Tibial nerve (tissue), 4 donors: ENCODE data around the gene SSC5D. TPM values are rescaled to one million over a fixed set of nuclear protein-coding genes. Genes with fewer than 3 reads are reported as not detected.

Experiments used
- DNase-seq, 2 donors: peaks; one replicate each; pipeline ENCODE4 v3.0.0-alpha.2; 2019; ENCODE audit warnings: low spot score in 2 of 2
- H3K27ac ChIP-seq, 4 donors: fragments of 200-600 bp; sonication (generic) in 3 of 4; one replicate each; pipeline ENCODE4 v1.5.1; 2017 to 2019; ENCODE audit warnings: mild to moderate bottlenecking in 1 of 4
- H3K27me3 ChIP-seq, 2 donors: fragments of 200-600 bp; sonication (generic) in 1 of 2; one replicate each; pipeline versions ENCODE4 v1.5.1 to v1.6.0; 2017 to 2019
- H3K36me3 ChIP-seq, 3 donors: fragments of 200-600 bp; sonication (generic); one replicate each; pipeline ENCODE4 v1.5.1; 2018 to 2019
- H3K4me1 ChIP-seq, 4 donors: fragments of 200-600 bp; sonication (generic) in 3 of 4; one replicate each; pipeline ENCODE4 v1.5.1; 2017 to 2019
- H3K4me3 ChIP-seq, 4 donors: fragments of 200-600 bp; sonication (generic) in 3 of 4; one replicate each; pipeline ENCODE4 v1.5.1; 2017 to 2019; ENCODE audit warnings: mild to moderate bottlenecking in 1 of 4, moderate library complexity in 1 of 4
- H3K9me3 ChIP-seq, 4 donors: fragments of 200-600 bp; sonication (generic) in 3 of 4; one replicate each; pipeline ENCODE4 v1.5.1; 2017 to 2019
- EP300 ChIP-seq, 2 donors: sonication (generic); formaldehyde crosslinking; IDR thresholded peaks; one replicate each; pipeline ENCODE4 v1.6.1; 2017; ENCODE audit warnings: antibody characterized with exemption in 2 of 2, mild to moderate bottlenecking in 1 of 2
- POLR2A ChIP-seq, 2 donors: fragments of 450-650 bp; IDR thresholded peaks; one replicate each; pipeline ENCODE4 v1.6.1; 2017; ENCODE audit warnings: antibody characterized with exemption in 2 of 2, mild to moderate bottlenecking in 2 of 2, moderate library complexity in 2 of 2
- WGBS, 2 donors: methylation state at CpG; one replicate each; pipeline ENCODE4 v1.1.5; 2018; 5-methylcytosine and 5-hydroxymethylcytosine counted together
- total RNA-seq, 4 donors: library from RNA; depleted of rRNA; stranded (reverse); fragments of >200 nt; gene quantifications; one replicate each; pipeline ENCODE4 v1.1.0, GENCODE V29; 2016
- TF ChIP-seq, protein P1 (sequence below), 5 experiments: fragments of 200-600 bp in 3 of 5; fragments of 450-650 bp in 2 of 5; sonication (generic) in 3 of 5; IDR thresholded peaks; one replicate each; pipeline ENCODE4 v1.5.1; 2016 to 2019; ENCODE audit warnings: antibody characterized with exemption in 5 of 5, mild to moderate bottlenecking in 3 of 5, moderate library complexity in 2 of 5

SSC5D gene
- total RNA-seq, 4 donors from 2014 or later: 3.9 to 14.5 (median 7.2) TPM

DNA sequence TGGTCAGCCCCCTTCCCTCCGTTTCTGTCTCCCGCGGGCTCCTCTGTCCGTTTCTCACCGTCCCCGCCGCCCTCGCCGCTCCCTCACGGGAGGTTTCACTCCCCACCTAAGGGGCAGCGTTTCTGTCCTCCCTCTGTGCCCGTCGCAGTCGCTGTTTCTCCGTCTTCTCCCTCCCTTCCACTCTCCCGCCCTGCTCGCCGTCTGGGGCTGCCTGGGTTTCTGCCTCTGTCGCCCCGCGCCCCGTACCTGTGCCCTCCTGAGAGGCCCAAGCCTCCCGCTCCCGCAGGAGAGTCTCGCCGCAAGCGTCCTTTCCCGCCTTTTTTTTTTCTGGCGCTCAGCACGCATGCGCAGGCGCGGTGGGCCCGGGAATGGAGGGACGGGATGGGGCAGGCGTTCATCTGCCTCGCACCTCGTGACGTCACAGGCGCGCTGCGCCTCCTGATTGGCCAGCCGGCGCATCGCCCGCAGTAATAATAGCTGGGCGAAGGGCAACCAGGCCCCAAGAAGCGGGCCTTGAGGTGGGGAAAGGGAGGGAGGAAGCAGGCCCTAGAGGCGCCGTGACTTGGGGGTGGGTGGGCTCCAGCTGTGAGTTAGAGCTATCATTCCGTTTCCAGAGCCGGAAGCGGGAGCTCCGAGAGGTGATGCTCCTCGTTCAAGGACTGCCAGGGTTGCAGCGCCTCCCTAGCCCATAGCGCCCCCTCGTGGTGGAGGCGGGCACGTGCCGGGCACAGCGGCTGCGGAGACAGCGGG, 15.4 kb downstream of the SSC5D start:
- peaks cover 0 to 25% (median 0%) of the 10 kb centered on the region in 3 donors for H3K36me3 ChIP-seq
- H3K4me1 ChIP-seq: peaks cover 0 to 11% (median 2%) of the 10 kb centered on the region in 4 donors
- peak overlapping the region in 3 of 4 donors; percentile 58 to 84 (median 81) for H3K27ac ChIP-seq
- no peaks in the 10 kb centered on the region for H3K27me3 ChIP-seq
- DNase-seq: peak; percentile 89
- TF ChIP-seq POLR2A (IDR thresholded peaks at IDR 0.05): no peak
- TF ChIP-seq EP300 (IDR thresholded peaks at IDR 0.05): peak; percentile 57 to 59
- TF ChIP-seq, protein P1, sequence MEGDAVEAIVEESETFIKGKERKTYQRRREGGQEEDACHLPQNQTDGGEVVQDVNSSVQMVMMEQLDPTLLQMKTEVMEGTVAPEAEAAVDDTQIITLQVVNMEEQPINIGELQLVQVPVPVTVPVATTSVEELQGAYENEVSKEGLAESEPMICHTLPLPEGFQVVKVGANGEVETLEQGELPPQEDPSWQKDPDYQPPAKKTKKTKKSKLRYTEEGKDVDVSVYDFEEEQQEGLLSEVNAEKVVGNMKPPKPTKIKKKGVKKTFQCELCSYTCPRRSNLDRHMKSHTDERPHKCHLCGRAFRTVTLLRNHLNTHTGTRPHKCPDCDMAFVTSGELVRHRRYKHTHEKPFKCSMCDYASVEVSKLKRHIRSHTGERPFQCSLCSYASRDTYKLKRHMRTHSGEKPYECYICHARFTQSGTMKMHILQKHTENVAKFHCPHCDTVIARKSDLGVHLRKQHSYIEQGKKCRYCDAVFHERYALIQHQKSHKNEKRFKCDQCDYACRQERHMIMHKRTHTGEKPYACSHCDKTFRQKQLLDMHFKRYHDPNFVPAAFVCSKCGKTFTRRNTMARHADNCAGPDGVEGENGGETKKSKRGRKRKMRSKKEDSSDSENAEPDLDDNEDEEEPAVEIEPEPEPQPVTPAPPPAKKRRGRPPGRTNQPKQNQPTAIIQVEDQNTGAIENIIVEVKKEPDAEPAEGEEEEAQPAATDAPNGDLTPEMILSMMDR (IDR thresholded peaks at IDR 0.05): peak; percentile 98 to 99 (median 99)
- H3K9me3 ChIP-seq: no peaks in the 10 kb centered on the region
- H3K4me3 ChIP-seq: peak overlapping the region; percentile 27 to 56 (median 39)
- 13 to 15% methylated on average over 62 to 64 of the region's 64 CpGs for WGBS, 2 donors

DNA sequence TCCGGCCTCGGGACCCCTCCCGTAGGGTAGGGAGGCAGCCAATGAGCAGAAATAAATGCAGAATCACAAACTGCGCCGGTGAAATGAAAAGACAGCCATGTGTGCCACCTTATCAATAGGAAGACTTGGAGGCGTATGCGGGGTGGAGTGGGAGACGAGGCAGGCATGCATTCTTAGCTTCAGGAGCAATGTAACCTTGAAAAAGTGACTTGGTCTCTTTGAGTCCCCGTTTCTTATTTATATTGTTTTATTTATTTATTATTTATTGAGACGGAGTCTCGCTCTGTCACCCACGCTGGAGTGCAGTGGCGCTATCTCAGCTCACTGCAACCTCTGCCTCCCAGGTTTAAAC, 16.0 kb downstream of the SSC5D start:
- DNase-seq: no peak
- Histone ChIP-seq H3K9me3 (no peaks in the 10 kb centered on the region), H3K27me3 (no peaks in the 10 kb centered on the region), H3K36me3 (peaks cover 0 to 25% (median 0%) of the 10 kb centered on the region in 3 donors), H3K4me3 (peak overlapping the region in 3 of 4 donors; percentile 30 to 56 (median 48)), H3K27ac (peak overlapping the region in 1 of 4 donors; percentile 81), H3K4me1 (peaks cover 0 to 11% (median 2%) of the 10 kb centered on the region in 4 donors)
- WGBS, 2 donors: 31 to 35% methylated on average over 13 of the region's 13 CpGs
- TF ChIP-seq POLR2A (IDR thresholded peaks at IDR 0.05): no peak
- TF ChIP-seq, protein P1 (IDR thresholded peaks at IDR 0.05): no peak
- TF ChIP-seq EP300 (IDR thresholded peaks at IDR 0.05): no peak

DNA sequence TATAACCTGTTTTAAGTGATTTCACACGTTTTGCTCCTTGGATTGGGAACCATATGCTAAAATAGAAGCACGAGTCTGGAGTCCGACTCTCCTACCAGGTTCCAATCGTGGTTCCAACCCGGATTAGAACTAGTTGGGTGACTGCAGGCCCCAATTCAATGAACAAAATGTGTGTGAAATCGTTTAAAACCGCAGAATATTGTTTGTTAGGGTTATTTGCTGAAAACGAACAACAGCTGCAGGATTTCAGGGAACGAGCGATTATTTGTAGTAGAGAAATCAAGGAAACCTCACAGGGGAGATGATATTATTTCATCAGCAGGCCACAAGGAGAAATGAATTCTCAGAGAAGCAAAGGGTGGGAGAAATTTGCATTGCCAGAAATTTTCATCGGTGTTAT, 16.7 kb downstream of the SSC5D start:
- TF ChIP-seq EP300 (IDR thresholded peaks at IDR 0.05) (no peak), POLR2A (IDR thresholded peaks at IDR 0.05) (no peak)
- TF ChIP-seq, protein P1 (IDR thresholded peaks at IDR 0.05): no peak
- Histone ChIP-seq H3K4me3 (no peak overlapping the region), H3K9me3 (no peaks in the 10 kb centered on the region), H3K27me3 (no peaks in the 10 kb centered on the region), H3K4me1 (peaks cover 0 to 11% (median 2%) of the 10 kb centered on the region in 4 donors), H3K27ac (no peak overlapping the region), H3K36me3 (peaks cover 0 to 20% (median 0%) of the 10 kb centered on the region in 3 donors)
- WGBS, 2 donors: 87 to 89% methylated on average over 11 of the region's 11 CpGs
- DNase-seq: no peak

DNA sequence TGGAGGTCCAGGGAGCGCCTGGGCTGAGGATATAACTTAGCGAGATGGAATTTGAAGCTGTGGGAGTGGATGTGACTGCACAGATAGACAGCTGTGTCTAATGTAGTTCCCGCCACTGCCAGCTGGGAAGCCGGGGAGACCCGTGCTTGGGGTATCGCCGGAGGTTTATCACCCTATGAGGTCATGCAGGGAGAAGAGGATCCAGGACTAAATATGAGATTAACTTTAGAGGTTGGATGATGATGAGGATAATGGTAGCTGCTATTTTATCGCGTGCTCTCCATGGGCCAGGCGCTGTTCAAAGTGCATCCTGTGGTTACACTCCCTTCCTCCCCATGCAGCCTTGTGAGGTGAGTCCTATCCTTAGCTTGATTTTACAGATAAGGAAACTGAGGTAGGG, 19.9 kb downstream of the SSC5D start:
- Histone ChIP-seq H3K9me3 (no peaks in the 10 kb centered on the region), H3K36me3 (peaks cover 0 to 4% (median 0%) of the 10 kb centered on the region in 3 donors), H3K27me3 (no peaks in the 10 kb centered on the region), H3K4me1 (peaks cover 0 to 11% (median 2%) of the 10 kb centered on the region in 4 donors), H3K27ac (no peak overlapping the region), H3K4me3 (no peak overlapping the region)
- WGBS, 2 donors: 74 to 77% methylated on average over 10 of the region's 10 CpGs
- TF ChIP-seq POLR2A (IDR thresholded peaks at IDR 0.05) (no peak), EP300 (IDR thresholded peaks at IDR 0.05) (no peak)
- TF ChIP-seq, protein P1 (IDR thresholded peaks at IDR 0.05): no peak
- no peak for DNase-seq
